ENCODE results near the gene UBAP1L.

UBAP1L gene

GRCh38 chr15:65058394-65059368 is 56.3 kb downstream of the UBAP1L start:
- Histone ChIP-seq H3K9ac (ENCODE audit: low read depth, low read length, poor library complexity, severe bottlenecking) (no peak overlapping the region), H3F3A (ENCODE audit: low read depth) (peaks cover 4% of the 10 kb centered on the region; the same call in 1 of the 2 replicates), H3K4me1 (ENCODE audit: insufficient read depth, low read length, poor library complexity, severe bottlenecking) (peaks cover 33% of the 10 kb centered on the region), H3K9me2 (replicated peaks; ENCODE audit: low read depth, low read length) (no peaks in the 10 kb centered on the region), H3K79me2 (ENCODE audit: insufficient read depth, low read length) (no peaks in the 10 kb centered on the region), H3K9me3 (ENCODE audit: insufficient read depth, low read depth, low read length) (no peaks in the 10 kb centered on the region), H2AFZ (ENCODE audit: low read length) (no peak overlapping the region), H3K27me3 (ENCODE audit: insufficient read depth, low read length, poor library complexity, severe bottlenecking) (no peaks in the 10 kb centered on the region), H3K36me3 (ENCODE audit: insufficient read depth, low read length) (no peaks in the 10 kb centered on the region), H4K20me1 (ENCODE audit: insufficient read depth, low read length, poor library complexity, severe bottlenecking) (no peaks in the 10 kb centered on the region), H3K4me2 (ENCODE audit: low read depth, low read length, poor library complexity, severe bottlenecking) (no peak overlapping the region), H3K4me3 (ENCODE audit: low read length, poor library complexity, severe bottlenecking) (no peak overlapping the region)
- no peak for TF ChIP-seq CTCF (conservative IDR thresholded peaks at IDR 0.05; ENCODE audit: low read length)
- TF ChIP-seq EZH2phosphoT487 (IDR thresholded peaks at IDR 0.05; ENCODE audit: borderline replicate concordance), result no peak

- peaks cover 4% of the 10 kb centered on the region; the same call in 1 of the 2 replicates for H3F3A ChIP-seq (ENCODE audit: low read depth)
- no peak overlapping the region for H3K4me2 ChIP-seq (ENCODE audit: low read depth, low read length, poor library complexity, severe bottlenecking)
- TF ChIP-seq EZH2phosphoT487 (IDR thresholded peaks at IDR 0.05; ENCODE audit: borderline replicate concordance) (no peak), CTCF (conservative IDR thresholded peaks at IDR 0.05; ENCODE audit: low read length) (no peak)
- no peak overlapping the region for H2AFZ ChIP-seq (ENCODE audit: low read length)
- H3K4me3 ChIP-seq (ENCODE audit: low read length, poor library complexity, severe bottlenecking), result no peak overlapping the region
- no peaks in the 10 kb centered on the region for H3K27me3 ChIP-seq (ENCODE audit: insufficient read depth, low read length, poor library complexity, severe bottlenecking)
- no peaks in the 10 kb centered on the region for H4K20me1 ChIP-seq (ENCODE audit: insufficient read depth, low read length, poor library complexity, severe bottlenecking)
- no peaks in the 10 kb centered on the region for H3K36me3 ChIP-seq (ENCODE audit: insufficient read depth, low read length)
- H3K4me1 ChIP-seq (ENCODE audit: insufficient read depth, low read length, poor library complexity, severe bottlenecking), result peaks cover 33% of the 10 kb centered on the region
- no peak overlapping the region for H3K9ac ChIP-seq (ENCODE audit: low read depth, low read length, poor library complexity, severe bottlenecking)
- H3K79me2 ChIP-seq (ENCODE audit: insufficient read depth, low read length), result no peaks in the 10 kb centered on the region
- no peaks in the 10 kb centered on the region for H3K9me2 ChIP-seq (replicated peaks; ENCODE audit: low read depth, low read length)
- H3K9me3 ChIP-seq (ENCODE audit: insufficient read depth, low read depth, low read length), result no peaks in the 10 kb centered on the region
These were observed 57.5 kb downstream of the UBAP1L start for GRCh38 chr15:65057549-65057940.

- H3K27me3 ChIP-seq (ENCODE audit: insufficient read depth, low read length, poor library complexity, severe bottlenecking), result no peaks in the 10 kb centered on the region
- peaks cover 4% of the 10 kb centered on the region; the same call in 1 of the 2 replicates for H3F3A ChIP-seq (ENCODE audit: low read depth)
- H3K9me2 ChIP-seq (replicated peaks; ENCODE audit: low read depth, low read length), result no peaks in the 10 kb centered on the region
- H2AFZ ChIP-seq (ENCODE audit: low read length), result 0 out of 2 replicates have a peak overlapping the region, but pooled peaks have one; percentile 25
- no peak overlapping the region for H3K4me3 ChIP-seq (ENCODE audit: low read length, poor library complexity, severe bottlenecking)
- peak overlapping the region; percentile 55 for H3K9ac ChIP-seq (ENCODE audit: low read depth, low read length, poor library complexity, severe bottlenecking)
- H4K20me1 ChIP-seq (ENCODE audit: insufficient read depth, low read length, poor library complexity, severe bottlenecking), result no peaks in the 10 kb centered on the region
- no peaks in the 10 kb centered on the region for H3K9me3 ChIP-seq (ENCODE audit: insufficient read depth, low read depth, low read length)
- no peaks in the 10 kb centered on the region for H3K36me3 ChIP-seq (ENCODE audit: insufficient read depth, low read length)
- no peaks in the 10 kb centered on the region for H3K79me2 ChIP-seq (ENCODE audit: insufficient read depth, low read length)
- no peak for TF ChIP-seq CTCF (conservative IDR thresholded peaks at IDR 0.05; ENCODE audit: low read length)
- TF ChIP-seq EZH2phosphoT487 (IDR thresholded peaks at IDR 0.05; ENCODE audit: borderline replicate concordance), result no peak
- H3K4me1 ChIP-seq (ENCODE audit: insufficient read depth, low read length, poor library complexity, severe bottlenecking), result peaks cover 34% of the 10 kb centered on the region
- H3K4me2 ChIP-seq (ENCODE audit: low read depth, low read length, poor library complexity, severe bottlenecking), result peak overlapping the region; percentile 64
These were observed 58.0 kb downstream of the UBAP1L start for GRCh38 chr15:65056868-65057548.
